Endothelial cell of umbilical vein (primary cell): Measurements from ENCODE around the gene ARHGAP22. TPM values are rescaled to one million over a fixed set of nuclear protein-coding genes. Genes with fewer than 3 reads are reported as not detected.

Experiments
- BruUV-seq: library from RNA; stranded (reverse); fragments of 400-500 nt; replicated peaks from 2 replicates; lab custom pipeline; 2021; lab: Mats Ljungman, UMichigan
- CTCF ChIA-PET: fragments of 300-600, 350-600 bp; sonication (Branson Sonifier 250); formaldehyde crosslinking; loops from one replicate; lab custom pipeline; 2021; ENCODE audit warnings: antibody characterized with exemption, inconsistent platforms; lab: Charles Lee
- POLR2A ChIA-PET: fragments of 300-600, 350-600 bp; sonication (Branson Sonifier 250); formaldehyde crosslinking; loops from one replicate; lab custom pipeline; 2021; ENCODE audit warnings: antibody characterized with exemption, inconsistent platforms; lab: Charles Lee
- DNase-seq: peaks from one replicate; pipeline ENCODE4 v3.0.0-alpha.2; 2011; ENCODE audit warnings: low read depth, low spot score
- FAIRE-seq: peaks from 2 replicates; lab custom pipeline; 2011; peaks lifted over from hg19 to GRCh38; lab: Jason Lieb, UNC
- H2AFZ ChIP-seq: 2 replicates; pipeline ENCODE4 v1.6.0; 2012; ENCODE audit warnings: low read depth, low read length, control low read depth, inconsistent platforms
- H3K27ac ChIP-seq: 2 replicates; pipeline ENCODE4 v1.5.1; 2011; ENCODE audit warnings: low read depth, mild to moderate bottlenecking, control low read depth, low read length, moderate library complexity; ENCODE audit not compliant: insufficient read depth
- H3K27me3 ChIP-seq, 2 experiments: 2 replicates each; pipeline versions ENCODE4 v1.6.0 to v1.6.1; 2011; ENCODE audit warnings: low read length in 2 of 2, mixed read lengths in 1 of 2; ENCODE audit not compliant: control insufficient read depth in 2 of 2, insufficient read depth in 2 of 2
- H3K36me3 ChIP-seq, 2 experiments: 2 replicates in 1 of 2; 3 replicates in 1 of 2; pipeline ENCODE4 v1.5.1; 2011; ENCODE audit warnings: low read length in 2 of 2, mild to moderate bottlenecking in 1 of 2, moderate library complexity in 1 of 2; ENCODE audit not compliant: control insufficient read depth in 2 of 2, insufficient read depth in 2 of 2; ENCODE audit errors: extremely low read depth in 1 of 2
- H3K4me1 ChIP-seq: 3 replicates; pipeline ENCODE4 v1.5.1; 2011; ENCODE audit warnings: mild to moderate bottlenecking, low read length; ENCODE audit not compliant: control insufficient read depth, insufficient read depth; ENCODE audit errors: extremely low read depth
- H3K4me2 ChIP-seq: 2 replicates; pipeline ENCODE4 v1.6.1; 2011; ENCODE audit warnings: low read length, control low read depth, mixed read lengths; ENCODE audit not compliant: insufficient read depth
- H3K4me3 ChIP-seq, 3 experiments: fragments of 200-600 bp in 1 of 3; sonication (generic), shearing (Covaris generic) in 1 of 3; replicated peaks in 1 of 3; 2 replicates each; pipeline ENCODE4 v1.5.1; 2011 to 2016; ENCODE audit warnings: control low read depth in 3 of 3, low read length in 3 of 3, mild to moderate bottlenecking in 2 of 3, inconsistent platforms in 1 of 3, low read depth in 1 of 3, moderate library complexity in 1 of 3; ENCODE audit not compliant: insufficient read depth in 1 of 3
- H3K79me2 ChIP-seq: 2 replicates; pipeline ENCODE4 v1.6.0; 2012; ENCODE audit warnings: low read length, inconsistent platforms; ENCODE audit not compliant: control insufficient read depth, insufficient read depth
- H3K9ac ChIP-seq: replicated peaks from 2 replicates; pipeline ENCODE3; 2011; ENCODE audit warnings: low read length, control low read depth; ENCODE audit not compliant: insufficient read depth; ENCODE audit errors: extremely low read depth
- H3K9me1 ChIP-seq: replicated peaks from 3 replicates; pipeline ENCODE4 v1.6.0; 2011; ENCODE audit warnings: mild to moderate bottlenecking, low read length; ENCODE audit not compliant: control insufficient read depth, insufficient read depth; ENCODE audit errors: extremely low read depth
- H3K9me3 ChIP-seq: replicated peaks from 2 replicates; pipeline ENCODE4 v1.5.1; 2012; ENCODE audit warnings: low read length, inconsistent platforms; ENCODE audit not compliant: control insufficient read depth, insufficient read depth
- H4K20me1 ChIP-seq: replicated peaks from 2 replicates; pipeline ENCODE3; 2011; ENCODE audit warnings: mild to moderate bottlenecking, low read length; ENCODE audit not compliant: control insufficient read depth, insufficient read depth; ENCODE audit errors: extremely low read depth
- CTCF ChIP-seq, 2 donors: IDR thresholded peaks; 1 replicate in 1 of 2; 2 replicates in 1 of 2; pipeline ENCODE4 v1.5.1; 2011; ENCODE audit warnings: low read length in 2 of 2, mild to moderate bottlenecking in 2 of 2, moderate library complexity in 2 of 2, control low read depth in 1 of 2, inconsistent platforms in 1 of 2, low read depth in 1 of 2; ENCODE audit not compliant: insufficient read depth in 1 of 2; ENCODE audit errors: extremely low read depth in 1 of 2
- EZH2 ChIP-seq: IDR thresholded peaks from 2 replicates; pipeline ENCODE4 v1.6.1; 2012; ENCODE audit warnings: borderline replicate concordance, low read depth, mild to moderate bottlenecking, moderate library complexity, low read length, inconsistent platforms; ENCODE audit not compliant: severe bottlenecking
- FOS ChIP-seq: IDR thresholded peaks from 2 replicates; pipeline ENCODE4 v1.6.1; 2011; ENCODE audit warnings: mild to moderate bottlenecking, low read length, moderate library complexity, borderline replicate concordance; ENCODE audit not compliant: insufficient read depth
- GATA2 ChIP-seq: IDR thresholded peaks from 2 replicates; pipeline ENCODE4 v1.7.0; 2011; ENCODE audit warnings: low read depth, mild to moderate bottlenecking, moderate library complexity, mixed read lengths, low read length; ENCODE audit not compliant: insufficient read length, insufficient read depth
- JUN ChIP-seq: IDR thresholded peaks from 2 replicates; pipeline ENCODE4 v1.6.1; 2011; ENCODE audit warnings: borderline replicate concordance, low read depth; ENCODE audit not compliant: insufficient read length, insufficient read depth
- MYC ChIP-seq: IDR thresholded peaks from one replicate; pipeline ENCODE4 v1.6.1; 2011; ENCODE audit warnings: mild to moderate bottlenecking, low read depth, low read length
- POLR2A ChIP-seq: IDR thresholded peaks from 2 replicates; pipeline ENCODE4 v1.6.1; 2012; ENCODE audit warnings: low read depth, mild to moderate bottlenecking, control low read depth, low read length
- POLR2AphosphoS5 ChIP-seq: IDR thresholded peaks from 2 replicates; pipeline ENCODE4 v1.6.1; 2012; ENCODE audit warnings: low read depth, mild to moderate bottlenecking, control low read depth, low read length, moderate library complexity; ENCODE audit not compliant: insufficient read depth
- dilution Hi-C: fragments of 300-500 bp; cut with MboI; formaldehyde crosslinking; loops from one replicate; pipeline ENCODE4 v1.15.0; 2019; ENCODE audit warnings: low sequenced_read_pairs; ENCODE audit not compliant: extremely low pct_ligation_motif_present
- intact Hi-C: fragments of 100-400 bp; cut with micrococcal nuclease; formaldehyde crosslinking; loops from one replicate; pipeline ENCODE4 v1.10.0; 2022
- polyA plus RNA-seq, 4 experiments: library from polyadenylated mRNA; depleted of rRNA in 3 of 4; stranded (reverse) in 3 of 4; unstranded in 1 of 4; fragments of >200 nt; gene quantifications; 2 replicates each; pipeline versions ENCODE4 v1.2.1 to v1.2.3, GENCODE V29; 2011 to 2012; ENCODE audit warnings: missing spikeins in 1 of 4
- total RNA-seq: library from RNA; stranded (reverse); gene quantifications from 2 replicates; pipeline ENCODE4 v1.2.3, GENCODE V29; 2021
- TF ChIP-seq, protein P1 (sequence below): IDR thresholded peaks from 2 replicates; pipeline ENCODE4 v1.6.1; 2011; ENCODE audit not compliant: insufficient read depth, insufficient read length

Gene ARHGAP22
- total and polyA plus RNA-seq, 2 donors (not counting 3 experiments of a cell fraction or from before 2014, with no cell fraction given), result 8.6 to 50.3 TPM

GRCh38 chr10:48572414-48572813, 32.5 kb downstream of the ARHGAP22 start:
- DNase-seq (no peak), FAIRE-seq (peak; percentile 52)
- dilution Hi-C loops (no loop called here), intact Hi-C loops (loop anchor here (5.0 kb wide), 1 partner anchor 35 kb away; the partner anchor contains the start of gene ARHGAP22)
- peaks cover 44% of the 10 kb centered on the region for H3K79me2 ChIP-seq
- no TSS peak for BruUV-seq
- no peak overlapping the region for H2AFZ ChIP-seq
- H3K4me3 ChIP-seq, result no peak overlapping the region
- no peaks in the 10 kb centered on the region for H3K27me3 ChIP-seq
- no peaks in the 10 kb centered on the region for H4K20me1 ChIP-seq
- no peaks in the 10 kb centered on the region for H3K4me1 ChIP-seq
- H3K27ac ChIP-seq, result no peak overlapping the region
- peak; percentile 55 for TF ChIP-seq FOS
- TF ChIP-seq POLR2A, result no peak
- H3K4me2 ChIP-seq, result no peak overlapping the region
- H3K9me1 ChIP-seq, result no peaks in the 10 kb centered on the region
- no peaks in the 10 kb centered on the region for H3K9me3 ChIP-seq
- H3K9ac ChIP-seq, result no peak overlapping the region
- ChIA-PET POLR2A (no interaction called here), CTCF (interaction anchor here (0.6 to 3.6 kb wide), 4 partner anchors 10 to 84 kb away, joined by 3 to 13 read pairs (median 8); no protein-coding TSS in a partner anchor)
- peaks cover 0 to 3% of the 10 kb centered on the region in 2 experiments for H3K36me3 ChIP-seq

DNA sequence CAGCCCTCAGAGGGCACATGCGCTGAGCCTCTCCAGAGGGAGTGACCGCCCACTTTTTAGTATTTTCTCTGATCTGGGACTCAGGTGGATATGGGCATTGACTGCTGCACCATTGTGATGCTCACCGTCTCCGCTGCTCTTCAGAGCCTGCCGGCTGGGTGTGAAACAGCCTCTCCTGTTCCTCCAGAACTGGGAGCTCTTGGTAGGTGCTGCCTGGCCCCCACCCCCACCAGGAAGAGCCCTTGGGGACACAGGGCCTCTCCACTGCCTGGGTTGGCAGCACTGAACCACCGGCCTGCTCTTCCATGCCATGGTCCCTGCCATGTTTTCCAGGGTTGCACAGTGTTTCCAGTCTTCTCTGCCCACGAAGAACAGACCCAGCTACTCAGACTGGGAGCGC, 36.3 kb downstream of the ARHGAP22 start:
- TF ChIP-seq, protein P1, sequence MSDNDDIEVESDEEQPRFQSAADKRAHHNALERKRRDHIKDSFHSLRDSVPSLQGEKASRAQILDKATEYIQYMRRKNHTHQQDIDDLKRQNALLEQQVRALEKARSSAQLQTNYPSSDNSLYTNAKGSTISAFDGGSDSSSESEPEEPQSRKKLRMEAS, result no peak
- TF ChIP-seq CTCF (IDR thresholded peaks at IDR 0.05; ENCODE audit: extremely low read depth in 1 of 2, insufficient read depth in 1 of 2, low read depth in 1 of 2, low read length in 2 of 2) (no peak), EZH2 (no peak), MYC (no peak), POLR2A (no peak), POLR2AphosphoS5 (no peak), FOS (no peak), GATA2 (no peak), JUN (no peak)
- BruUV-seq, result no TSS peak
- Histone ChIP-seq H3K9me3 (no peaks in the 10 kb centered on the region), H3K79me2 (peaks cover 50% of the 10 kb centered on the region), H3K9me1 (no peaks in the 10 kb centered on the region), H3K9ac (no peak overlapping the region), H3K4me1 (no peaks in the 10 kb centered on the region), H3K27me3 (no peaks in the 10 kb centered on the region), H2AFZ (no peak overlapping the region), H3K27ac (no peak overlapping the region), H3K4me2 (no peak overlapping the region), H4K20me1 (no peaks in the 10 kb centered on the region), H3K36me3 (peaks cover 0 to 1% of the 10 kb centered on the region in 2 experiments), H3K4me3 (no peak overlapping the region)
- ChIA-PET CTCF (interaction anchor here (1.7 to 3.0 kb wide), 2 partner anchors 18 to 88 kb away, joined by 3 to 17 read pairs; no protein-coding TSS in a partner anchor), POLR2A (no interaction called here)
- intact Hi-C loops (no loop called here), dilution Hi-C loops (no loop called here)
- no peak for DNase-seq
- no peak for FAIRE-seq
